Lower leg skin (tissue), 4 donors: ENCODE results near the gene GDF2. TPM values are rescaled to one million over a fixed set of nuclear protein-coding genes. Genes with fewer than 3 reads are reported as not detected.

Source experiments
- DNase-seq, 2 donors: peaks; one replicate each; pipeline ENCODE4 v3.0.0-alpha.2; 2019; ENCODE audit warnings: low spot score in 2 of 2
- H3K4me3 ChIP-seq: fragments of 200-600 bp; sonication (generic); 2 replicates; pipeline ENCODE4 v1.5.1; 2017; ENCODE audit warnings: mild to moderate bottlenecking, low read depth; ENCODE audit not compliant: poor library complexity, severe bottlenecking
- POLR2A ChIP-seq, 2 donors: fragments of 450-650 bp; IDR thresholded peaks; one replicate each; pipeline ENCODE4 v1.6.1; 2016 to 2017; ENCODE audit warnings: antibody characterized with exemption in 2 of 2, mild to moderate bottlenecking in 1 of 2, moderate library complexity in 1 of 2
- WGBS, 2 donors: methylation state at CpG; one replicate each; pipeline ENCODE4 v1.1.5; 2018; 5-methylcytosine and 5-hydroxymethylcytosine counted together
- intact Hi-C: fragments of 100-400 bp; cut with DNase I; formaldehyde crosslinking; loops from one replicate; pipeline ENCODE4 v1.15.0; 2023; ENCODE audit warnings: low total_unique reads
- total RNA-seq, 4 donors: library from RNA; depleted of rRNA; stranded (reverse); fragments of >200 nt; gene quantifications; one replicate each; pipeline ENCODE4 v1.1.0, GENCODE V29; 2016
- TF ChIP-seq, protein P1 (sequence below), 3 donors: fragments of 450-650 bp; IDR thresholded peaks; one replicate each; pipeline ENCODE4 v1.5.1; 2016; ENCODE audit warnings: antibody characterized with exemption in 3 of 3, mild to moderate bottlenecking in 3 of 3, moderate library complexity in 2 of 3

Gene GDF2
- total RNA-seq, 4 donors from 2014 or later = not detected

DNA sequence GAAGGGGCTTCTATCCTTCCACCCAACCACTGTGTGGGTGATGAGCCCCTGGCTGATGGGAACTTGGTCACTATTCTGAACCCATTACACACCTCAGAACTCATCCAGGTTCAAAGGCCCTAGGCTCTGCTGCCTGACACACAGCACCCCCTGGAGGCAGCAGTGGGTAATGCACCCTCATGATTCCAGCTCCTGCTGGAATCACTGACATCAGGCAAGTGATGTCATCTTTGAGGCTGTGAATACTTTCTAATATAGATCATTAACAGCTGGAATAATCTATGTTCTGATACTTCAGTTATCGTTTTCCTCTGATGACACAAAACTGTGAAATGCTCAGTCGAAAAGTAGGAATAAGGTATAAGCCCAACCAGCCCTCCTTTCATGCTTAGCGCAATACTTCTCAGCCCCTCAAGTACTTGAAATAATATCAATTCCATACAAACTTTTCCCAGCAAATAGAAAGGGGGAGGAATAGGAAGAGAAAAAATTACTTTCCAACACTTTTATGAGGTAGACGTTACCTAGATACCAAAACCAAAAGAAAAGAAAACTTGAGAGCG, 18.4 kb downstream of the GDF2 start:
- DNase-seq = peak; percentile 34 to 92
- TF ChIP-seq, protein P1, sequence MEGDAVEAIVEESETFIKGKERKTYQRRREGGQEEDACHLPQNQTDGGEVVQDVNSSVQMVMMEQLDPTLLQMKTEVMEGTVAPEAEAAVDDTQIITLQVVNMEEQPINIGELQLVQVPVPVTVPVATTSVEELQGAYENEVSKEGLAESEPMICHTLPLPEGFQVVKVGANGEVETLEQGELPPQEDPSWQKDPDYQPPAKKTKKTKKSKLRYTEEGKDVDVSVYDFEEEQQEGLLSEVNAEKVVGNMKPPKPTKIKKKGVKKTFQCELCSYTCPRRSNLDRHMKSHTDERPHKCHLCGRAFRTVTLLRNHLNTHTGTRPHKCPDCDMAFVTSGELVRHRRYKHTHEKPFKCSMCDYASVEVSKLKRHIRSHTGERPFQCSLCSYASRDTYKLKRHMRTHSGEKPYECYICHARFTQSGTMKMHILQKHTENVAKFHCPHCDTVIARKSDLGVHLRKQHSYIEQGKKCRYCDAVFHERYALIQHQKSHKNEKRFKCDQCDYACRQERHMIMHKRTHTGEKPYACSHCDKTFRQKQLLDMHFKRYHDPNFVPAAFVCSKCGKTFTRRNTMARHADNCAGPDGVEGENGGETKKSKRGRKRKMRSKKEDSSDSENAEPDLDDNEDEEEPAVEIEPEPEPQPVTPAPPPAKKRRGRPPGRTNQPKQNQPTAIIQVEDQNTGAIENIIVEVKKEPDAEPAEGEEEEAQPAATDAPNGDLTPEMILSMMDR (IDR thresholded peaks at IDR 0.05) = peak in 1 of 3 donors; percentile 61
- TF ChIP-seq POLR2A (IDR thresholded peaks at IDR 0.05) = no peak
- intact Hi-C loops = no loop called here
- 65% methylated on average over 5 of the region's 5 CpGs for WGBS, 2 donors
- H3K4me3 ChIP-seq = no peak overlapping the region

DNA sequence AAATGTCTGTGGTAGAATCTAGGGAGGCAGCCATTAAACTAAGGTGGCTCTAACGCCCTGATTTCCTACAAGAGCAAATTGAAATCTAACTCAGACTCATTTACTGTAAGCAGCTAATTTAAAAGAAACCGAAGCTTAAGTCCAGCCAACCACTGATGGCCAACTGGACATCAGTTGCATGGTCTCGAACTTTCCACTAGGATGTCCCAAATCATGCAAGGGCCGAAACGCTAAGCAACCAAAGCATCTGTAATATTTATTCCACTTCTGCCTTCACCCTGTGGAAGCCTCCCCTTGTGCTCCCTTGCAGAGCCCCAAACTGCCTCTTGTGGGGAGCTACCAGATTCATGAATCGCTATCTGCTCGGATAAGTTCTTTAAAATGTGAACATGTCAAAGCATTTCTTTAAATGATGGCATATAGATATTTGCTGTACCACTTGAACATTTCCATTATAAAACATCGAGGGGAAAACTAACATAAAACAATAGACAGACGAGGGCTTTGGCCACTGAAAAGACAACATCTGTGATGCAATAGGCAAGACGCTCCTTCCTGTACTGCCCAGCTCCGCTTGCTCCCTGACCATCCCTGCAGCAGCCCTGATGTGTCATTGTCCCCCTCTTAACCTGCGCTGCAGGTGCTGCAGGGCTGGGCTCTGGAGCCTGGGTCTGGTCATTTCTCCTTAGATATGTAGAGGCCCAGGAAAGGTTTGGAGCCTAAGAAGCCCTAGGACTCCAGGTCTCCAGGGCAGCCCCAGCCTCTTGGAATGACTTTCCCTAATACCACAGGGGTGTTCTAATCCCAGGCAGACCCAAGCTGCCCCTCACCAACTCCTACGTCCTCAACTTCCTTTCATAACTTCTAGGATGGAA, 23.0 kb downstream of the GDF2 start:
- intact Hi-C loops = no loop called here
- peak in 1 of 2 donors; percentile 61 for DNase-seq
- TF ChIP-seq, protein P1 (IDR thresholded peaks at IDR 0.05) = no peak
- no peak for TF ChIP-seq POLR2A (IDR thresholded peaks at IDR 0.05)
- H3K4me3 ChIP-seq = no peak overlapping the region
- 85 to 88% methylated on average over 13 of the region's 13 CpGs for WGBS, 2 donors

DNA sequence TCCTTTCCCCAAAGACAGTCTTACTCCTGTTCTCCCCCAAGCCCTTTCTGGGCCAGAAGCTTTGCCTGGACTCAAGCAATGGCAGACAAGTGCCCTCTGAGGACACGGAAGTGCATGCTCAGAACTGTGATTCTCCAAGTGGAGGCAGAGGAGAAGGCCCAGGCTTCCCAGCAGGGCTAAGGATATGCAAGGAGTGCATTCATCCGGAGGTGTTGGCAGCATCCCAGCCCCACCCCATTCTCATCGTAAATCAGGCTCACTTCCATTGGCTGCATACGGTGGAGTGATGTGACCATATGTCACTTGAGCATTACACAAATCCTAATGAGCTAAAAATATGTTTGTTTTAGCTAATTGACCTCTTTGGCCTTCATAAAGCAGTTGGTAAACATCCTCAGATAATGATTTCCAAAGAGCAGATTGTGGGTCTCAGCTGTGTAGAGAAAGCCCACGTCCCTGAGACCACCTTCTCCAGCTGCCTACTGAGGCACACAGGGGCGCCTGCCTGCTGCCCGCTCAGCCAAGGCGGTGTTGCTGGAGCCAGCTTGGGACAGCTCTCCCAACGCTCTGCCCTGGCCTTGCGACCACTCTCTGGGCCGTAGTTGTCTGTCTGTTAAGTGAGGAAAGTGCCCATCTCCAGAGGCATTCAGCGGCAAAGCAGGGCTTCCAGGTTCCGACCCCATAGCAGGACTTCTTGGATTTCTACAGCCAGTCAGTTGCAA, 24.5 kb downstream of the GDF2 start:
- DNase-seq = peak in 1 of 2 donors; percentile 61
- intact Hi-C loops = no loop called here
- no peak overlapping the region for H3K4me3 ChIP-seq
- 71 to 72% methylated on average over 13 of the region's 13 CpGs for WGBS, 2 donors
- TF ChIP-seq, protein P1 (IDR thresholded peaks at IDR 0.05) = no peak
- no peak for TF ChIP-seq POLR2A (IDR thresholded peaks at IDR 0.05)

DNA sequence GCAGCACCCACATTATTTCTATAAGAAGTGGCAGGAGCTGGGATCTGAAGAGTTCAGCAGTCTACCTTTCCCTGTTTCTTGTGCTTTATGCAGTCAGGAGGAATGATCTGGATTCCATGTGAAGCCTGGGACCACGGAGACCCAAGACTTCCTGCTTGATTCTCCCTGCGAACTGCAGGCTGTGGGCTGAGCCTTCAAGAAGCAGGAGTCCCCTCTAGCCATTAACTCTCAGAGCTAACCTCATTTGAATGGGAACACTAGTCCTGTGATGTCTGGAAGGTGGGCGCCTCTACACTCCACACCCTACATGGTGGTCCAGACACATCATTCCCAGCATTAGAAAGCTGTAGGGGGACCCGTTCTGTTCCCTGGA, 25.0 kb downstream of the GDF2 start:
- intact Hi-C loops = no loop called here
- DNase-seq = peak in 1 of 2 donors; percentile 67
- 71 to 75% methylated on average over 4 of the region's 4 CpGs for WGBS, 2 donors
- TF ChIP-seq, protein P1 (IDR thresholded peaks at IDR 0.05) = no peak
- no peak for TF ChIP-seq POLR2A (IDR thresholded peaks at IDR 0.05)
- H3K4me3 ChIP-seq = no peak overlapping the region

DNA sequence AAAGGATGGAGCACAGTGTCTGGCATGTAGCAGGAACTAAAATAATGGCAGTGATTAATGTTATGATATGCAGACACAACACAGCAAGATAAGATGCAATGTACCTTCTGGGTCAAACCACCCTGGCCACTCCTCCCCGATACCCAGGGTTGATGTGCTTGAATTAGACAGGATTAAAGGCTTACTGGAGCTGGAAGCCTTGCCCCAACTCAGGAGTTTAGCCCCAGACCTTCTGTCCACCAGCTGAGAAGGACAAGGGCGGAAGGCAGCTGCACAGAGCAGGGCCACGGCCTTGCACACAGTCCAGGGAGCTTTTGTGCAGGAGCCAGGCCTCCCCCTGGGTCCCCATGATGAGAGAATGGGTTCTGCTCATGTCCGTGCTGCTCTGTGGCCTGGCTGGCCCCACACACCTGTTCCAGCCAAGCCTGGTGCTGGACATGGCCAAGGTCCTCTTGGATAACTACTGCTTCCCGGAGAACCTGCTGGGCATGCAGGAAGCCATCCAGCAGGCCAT, 25.9 kb downstream of the GDF2 start, which contains the start of gene RBP3:
TSS of gene RBP3 (plus strand) at position 226 of the 514 bp plus-strand sequence. CDS start at position 348, 122 bp downstream.
- TF ChIP-seq, protein P1 (IDR thresholded peaks at IDR 0.05) = no peak
- TF ChIP-seq POLR2A (IDR thresholded peaks at IDR 0.05) = no peak
- no peak within 1 kb of the TSS for H3K4me3 ChIP-seq
- 93 to 96% methylated on average over 2 to 5 of the region's 5 CpGs for WGBS, 2 donors
- intact Hi-C loops = no loop called here
- DNase-seq = peak in 1 of 2 donors; percentile 81
